WTC11 (cell line): ENCODE data around the gene SETD1B. TPM values are rescaled to one million over a fixed set of nuclear protein-coding genes. Genes with fewer than 3 reads are reported as not detected.

ENCODE experiments used
- ARID4B ChIP-seq: sonication (generic); formaldehyde crosslinking; IDR thresholded peaks from 2 replicates; pipeline ENCODE4 v1.8.0; 2023; ENCODE audit warnings: missing genetic modification reagents, mild to moderate bottlenecking, borderline replicate concordance
- ERG ChIP-seq: fragments of 250-450 bp; sonication (Bioruptor Pico); IDR thresholded peaks from 2 replicates; pipeline ENCODE4 v1.8.0; 2021; ENCODE audit warnings: mild to moderate bottlenecking
- ESRRA ChIP-seq: sonication (generic); formaldehyde crosslinking; IDR thresholded peaks from 2 replicates; pipeline ENCODE4 v1.8.1; 2022; ENCODE audit warnings: mild to moderate bottlenecking, missing genetic modification reagents, borderline replicate concordance
- IRF1 ChIP-seq: sonication (generic); formaldehyde crosslinking; IDR thresholded peaks from 2 replicates; pipeline ENCODE4 v1.8.0; 2023; ENCODE audit warnings: missing genetic modification reagents
- IRF2 ChIP-seq: sonication (generic); formaldehyde crosslinking; IDR thresholded peaks from 2 replicates; pipeline ENCODE4 v1.8.0; 2022; ENCODE audit warnings: low read depth, missing genetic modification reagents, borderline replicate concordance
- ZNF281 ChIP-seq: sonication (generic); formaldehyde crosslinking; IDR thresholded peaks from 2 replicates; pipeline ENCODE4 v1.8.0; 2023; ENCODE audit warnings: mild to moderate bottlenecking, missing genetic modification reagents
- ZNF512 ChIP-seq: sonication (generic); formaldehyde crosslinking; IDR thresholded peaks from 2 replicates; pipeline ENCODE4 v1.8.1; 2022; ENCODE audit warnings: missing genetic modification reagents, borderline replicate concordance
- total RNA-seq: library from RNA; stranded (reverse); gene quantifications from 3 replicates; pipeline ENCODE4 v1.2.3, GENCODE V29; 2021
- TF ChIP-seq, protein P1 (sequence below): sonication (generic); formaldehyde crosslinking; IDR thresholded peaks from 2 replicates; pipeline ENCODE4 v1.8.1; 2023; ENCODE audit warnings: mild to moderate bottlenecking, missing genetic modification reagents
- TF ChIP-seq, protein P2 (sequence below): fragments of 250-450 bp; sonication (Bioruptor Pico); IDR thresholded peaks from 2 replicates; pipeline ENCODE4 v1.9.0; 2021; ENCODE audit warnings: moderate library complexity, mild to moderate bottlenecking, inconsistent platforms, borderline replicate concordance
- TF ChIP-seq, protein P3 (sequence below): sonication (generic); formaldehyde crosslinking; IDR thresholded peaks from 2 replicates; pipeline ENCODE4 v1.8.1; 2023; ENCODE audit warnings: mild to moderate bottlenecking, missing genetic modification reagents

Gene SETD1B
- total RNA-seq, 1 experiment from 2014 or later: 19.5 TPM

GRCh38 chr12:121819212-121819949, 15.6 kb downstream of the SETD1B start (continued):
- TF ChIP-seq, protein P1, sequence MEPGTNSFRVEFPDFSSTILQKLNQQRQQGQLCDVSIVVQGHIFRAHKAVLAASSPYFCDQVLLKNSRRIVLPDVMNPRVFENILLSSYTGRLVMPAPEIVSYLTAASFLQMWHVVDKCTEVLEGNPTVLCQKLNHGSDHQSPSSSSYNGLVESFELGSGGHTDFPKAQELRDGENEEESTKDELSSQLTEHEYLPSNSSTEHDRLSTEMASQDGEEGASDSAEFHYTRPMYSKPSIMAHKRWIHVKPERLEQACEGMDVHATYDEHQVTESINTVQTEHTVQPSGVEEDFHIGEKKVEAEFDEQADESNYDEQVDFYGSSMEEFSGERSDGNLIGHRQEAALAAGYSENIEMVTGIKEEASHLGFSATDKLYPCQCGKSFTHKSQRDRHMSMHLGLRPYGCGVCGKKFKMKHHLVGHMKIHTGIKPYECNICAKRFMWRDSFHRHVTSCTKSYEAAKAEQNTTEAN: no peak
- TF ChIP-seq ESRRA (CRISPR knock-in tag) (no peak), IRF2 (no peak), ARID4B (CRISPR knock-in tag) (no peak), ZNF512 (CRISPR knock-in tag) (no peak), IRF1 (no peak), ERG (CRISPR knock-in tag) (no peak), ZNF281 (CRISPR knock-in tag) (no peak)
- TF ChIP-seq, protein P2, sequence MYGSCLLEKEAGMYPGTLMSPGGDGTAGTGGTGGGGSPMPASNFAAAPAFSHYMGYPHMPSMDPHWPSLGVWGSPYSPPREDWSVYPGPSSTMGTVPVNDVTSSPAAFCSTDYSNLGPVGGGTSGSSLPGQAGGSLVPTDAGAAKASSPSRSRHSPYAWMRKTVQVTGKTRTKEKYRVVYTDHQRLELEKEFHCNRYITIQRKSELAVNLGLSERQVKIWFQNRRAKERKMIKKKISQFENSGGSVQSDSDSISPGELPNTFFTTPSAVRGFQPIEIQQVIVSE: no peak
- TF ChIP-seq, protein P3, sequence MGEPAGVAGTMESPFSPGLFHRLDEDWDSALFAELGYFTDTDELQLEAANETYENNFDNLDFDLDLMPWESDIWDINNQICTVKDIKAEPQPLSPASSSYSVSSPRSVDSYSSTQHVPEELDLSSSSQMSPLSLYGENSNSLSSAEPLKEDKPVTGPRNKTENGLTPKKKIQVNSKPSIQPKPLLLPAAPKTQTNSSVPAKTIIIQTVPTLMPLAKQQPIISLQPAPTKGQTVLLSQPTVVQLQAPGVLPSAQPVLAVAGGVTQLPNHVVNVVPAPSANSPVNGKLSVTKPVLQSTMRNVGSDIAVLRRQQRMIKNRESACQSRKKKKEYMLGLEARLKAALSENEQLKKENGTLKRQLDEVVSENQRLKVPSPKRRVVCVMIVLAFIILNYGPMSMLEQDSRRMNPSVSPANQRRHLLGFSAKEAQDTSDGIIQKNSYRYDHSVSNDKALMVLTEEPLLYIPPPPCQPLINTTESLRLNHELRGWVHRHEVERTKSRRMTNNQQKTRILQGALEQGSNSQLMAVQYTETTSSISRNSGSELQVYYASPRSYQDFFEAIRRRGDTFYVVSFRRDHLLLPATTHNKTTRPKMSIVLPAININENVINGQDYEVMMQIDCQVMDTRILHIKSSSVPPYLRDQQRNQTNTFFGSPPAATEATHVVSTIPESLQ (CRISPR knock-in tag): no peak
